ENCODE results near the gene COL21A1. TPM values are rescaled to one million over a fixed set of nuclear protein-coding genes. Genes with fewer than 3 reads are reported as not detected.

Gene COL21A1
- total RNA-seq, 1 experiment from 2014 or later, result 3.3 TPM

- in situ Hi-C loops (cut with HindIII; ENCODE audit: low pct_unique_long_range_greater_than_20kb, low sequenced_read_pairs) (no loop called here), intact Hi-C loops (cut with micrococcal nuclease; ENCODE audit: unreplicated experiment) (loop anchor here (1.0 to 10.0 kb wide), 4 partner anchors 312 to 1015 kb away; no protein-coding TSS in a partner anchor)
- ATAC-seq, result peak; percentile 90
- Histone ChIP-seq H3K4me1 (ENCODE audit: control insufficient read depth, insufficient read depth, low read length) (peaks cover 8% of the 10 kb centered on the region; the same call in 1 of the 2 replicates), H3K36me3 (ENCODE audit: control insufficient read depth, insufficient read depth, low read length) (no peaks in the 10 kb centered on the region), H3K27ac (ENCODE audit: low read length) (peak overlapping the region; percentile 59; the same call in 1 of the 2 replicates), H3K4me3 (ENCODE audit: low read depth in 2 of 2, low read length in 2 of 2) (no peak overlapping the region), H3K9me3 (ENCODE audit: control insufficient read depth, insufficient read depth, low read depth, low read length) (no peaks in the 10 kb centered on the region), H3K27me3 (ENCODE audit: control insufficient read depth, insufficient read depth, low read length) (no peaks in the 10 kb centered on the region)
- POLR2A ChIA-PET, result interaction anchor here (0.7 kb wide), 1 partner anchor 310 kb away, joined by 3 read pairs; no protein-coding TSS in a partner anchor
- no TSS peak for BruUV-seq (replicated peaks)
- TF ChIP-seq TCF7L2 (IDR thresholded peaks at IDR 0.05; ENCODE audit: low read depth, low read length) (no peak), CTCF (IDR thresholded peaks at IDR 0.05) (peak; percentile 77), SIN3A (IDR thresholded peaks at IDR 0.05; ENCODE audit: borderline replicate concordance, insufficient read depth, low read depth, low read length) (no peak), REST (IDR thresholded peaks at IDR 0.05; ENCODE audit: insufficient read depth in 1 of 2, low read depth in 2 of 2, low read length in 1 of 2) (no peak)
- CTCF ChIA-PET, result interaction anchor here (0.6 to 2.1 kb wide), 7 partner anchors 54 to 1046 kb away, joined by 3 to 8 read pairs (median 5); no protein-coding TSS in a partner anchor
- DNase-seq (ENCODE audit: low read depth, low spot score), result peak; percentile 72
Observed at GRCh38 chr6:56292505-56293181, 45.3 kb upstream of the COL21A1 start.

GRCh38 chr6:56291302-56291917 is 44.0 kb upstream of the COL21A1 start:
- CTCF ChIA-PET, result interaction anchor here (1.5 to 2.1 kb wide), 2 partner anchors 309 to 1015 kb away, joined by 6 to 7 read pairs; no protein-coding TSS in a partner anchor
- POLR2A ChIA-PET, result no interaction called here
- no peak for TF ChIP-seq SIN3A (IDR thresholded peaks at IDR 0.05; ENCODE audit: borderline replicate concordance, insufficient read depth, low read depth, low read length)
- no peak for TF ChIP-seq POLR2AphosphoS5 (IDR thresholded peaks at IDR 0.05; ENCODE audit: low read depth, low read length)
- TF ChIP-seq REST (IDR thresholded peaks at IDR 0.05; ENCODE audit: insufficient read depth in 1 of 2, low read depth in 2 of 2, low read length in 1 of 2), result no peak
- no peak for TF ChIP-seq CTCF (IDR thresholded peaks at IDR 0.05)
- TF ChIP-seq TCF7L2 (IDR thresholded peaks at IDR 0.05; ENCODE audit: low read depth, low read length), result no peak
- Histone ChIP-seq H3K9me3 (ENCODE audit: control insufficient read depth, insufficient read depth, low read depth, low read length) (no peaks in the 10 kb centered on the region), H3K4me3 (ENCODE audit: low read depth in 2 of 2, low read length in 2 of 2) (no peak overlapping the region), H3K36me3 (ENCODE audit: control insufficient read depth, insufficient read depth, low read length) (no peaks in the 10 kb centered on the region), H3K27ac (ENCODE audit: low read length) (peak overlapping the region; percentile 44; the same call in 1 of the 2 replicates), H3K4me1 (ENCODE audit: control insufficient read depth, insufficient read depth, low read length) (peaks cover 5% of the 10 kb centered on the region; the same call in 1 of the 2 replicates), H3K27me3 (ENCODE audit: control insufficient read depth, insufficient read depth, low read length) (no peaks in the 10 kb centered on the region)
- in situ Hi-C loops (cut with HindIII; ENCODE audit: low pct_unique_long_range_greater_than_20kb, low sequenced_read_pairs) (no loop called here), intact Hi-C loops (cut with micrococcal nuclease; ENCODE audit: unreplicated experiment) (loop anchor here (5.0 to 10.0 kb wide), 3 partner anchors 407 to 1014 kb away; no protein-coding TSS in a partner anchor)
- no peak for DNase-seq (ENCODE audit: low read depth, low spot score)
- ATAC-seq, result no peak
- BruUV-seq (replicated peaks), result no TSS peak

All from Panc1 (cell line).